Measurements from ENCODE around the gene SLC12A8.

Gene SLC12A8

GRCh38 chr3:125069968-125070745 lies 142.4 kb downstream of the SLC12A8 start:
- DNase-seq, result no peak

- DNase-seq, result no peak
Observed at GRCh38 chr3:125069452-125069851, 143.1 kb downstream of the SLC12A8 start.

DNA sequence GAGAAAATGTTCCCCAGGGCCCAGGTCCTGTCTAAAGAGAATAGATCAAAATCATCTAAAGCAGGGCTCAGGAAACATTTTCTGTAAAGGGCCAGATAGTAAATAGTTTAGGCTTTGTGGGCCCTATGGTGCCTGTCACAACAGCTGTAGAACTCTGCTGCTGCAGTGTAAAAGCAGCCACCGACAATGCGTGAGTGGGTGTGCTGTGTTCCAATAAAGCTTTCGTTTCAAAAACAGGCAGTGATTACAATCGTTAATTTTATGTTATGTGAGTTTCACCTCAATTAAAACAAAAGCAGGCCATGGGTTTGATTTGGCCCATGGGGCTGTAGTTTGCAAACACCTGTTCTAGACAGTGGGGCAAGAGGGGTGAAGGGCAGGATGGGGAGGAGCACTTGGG lies 144.3 kb downstream of the SLC12A8 start:
- no peak for DNase-seq

DNA sequence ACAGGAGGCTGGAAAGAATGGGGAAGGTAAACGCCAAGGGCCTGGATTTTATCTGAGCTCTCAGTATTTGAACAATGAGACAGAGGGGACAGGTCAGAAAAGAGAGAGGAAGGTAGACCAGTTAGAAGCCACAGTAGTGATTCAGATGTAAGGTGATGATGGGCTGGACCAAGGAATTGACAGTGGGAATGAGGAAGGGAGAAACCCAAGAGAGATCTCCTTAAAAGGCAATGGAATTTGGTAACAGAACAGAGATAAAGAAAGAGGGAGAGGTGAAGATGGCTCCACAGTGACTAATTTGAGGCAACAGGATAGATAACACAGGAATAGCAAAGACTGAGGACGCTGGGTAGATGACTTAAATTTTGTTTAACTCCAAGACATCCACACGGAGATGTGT lies 145.3 kb downstream of the SLC12A8 start:
- no peak for DNase-seq

DNA sequence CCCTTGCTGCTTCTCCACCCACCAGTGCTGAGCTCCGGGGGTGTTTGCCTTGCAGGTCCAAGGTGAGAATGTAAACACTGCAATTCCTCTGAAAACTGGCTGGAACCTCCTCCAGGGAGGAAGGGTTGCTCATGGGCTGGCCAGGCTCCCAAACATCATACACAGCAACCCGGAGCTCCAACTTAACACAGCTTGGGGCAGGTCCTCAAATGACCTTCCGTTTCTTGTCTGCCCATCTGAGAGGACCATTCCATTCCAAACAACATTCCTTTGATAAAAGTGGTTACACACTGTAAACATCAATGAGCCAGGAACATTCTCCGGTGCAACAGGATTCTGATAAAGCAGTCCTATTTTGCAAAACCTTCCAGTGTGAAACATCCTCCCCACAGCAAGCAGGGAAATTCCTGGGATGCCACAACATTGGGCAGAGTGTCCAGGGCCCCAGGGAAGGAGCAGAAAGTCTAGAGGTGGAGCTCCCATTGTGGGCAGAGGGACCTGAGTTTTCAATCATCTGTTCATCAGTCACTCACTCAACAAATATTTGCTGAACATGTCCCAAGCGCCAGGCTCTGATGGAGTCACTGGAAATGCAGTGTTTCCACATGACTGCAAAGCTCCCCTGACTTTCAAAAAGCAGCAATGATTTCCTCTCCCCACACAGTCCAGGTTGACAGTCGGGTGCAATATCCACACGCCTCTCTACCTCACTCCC lies 149.5 kb downstream of the SLC12A8 start:
- DNase-seq, result no peak

GRCh38 chr3:125061646-125062045 lies 150.9 kb downstream of the SLC12A8 start:
- DNase-seq, result no peak

DNA sequence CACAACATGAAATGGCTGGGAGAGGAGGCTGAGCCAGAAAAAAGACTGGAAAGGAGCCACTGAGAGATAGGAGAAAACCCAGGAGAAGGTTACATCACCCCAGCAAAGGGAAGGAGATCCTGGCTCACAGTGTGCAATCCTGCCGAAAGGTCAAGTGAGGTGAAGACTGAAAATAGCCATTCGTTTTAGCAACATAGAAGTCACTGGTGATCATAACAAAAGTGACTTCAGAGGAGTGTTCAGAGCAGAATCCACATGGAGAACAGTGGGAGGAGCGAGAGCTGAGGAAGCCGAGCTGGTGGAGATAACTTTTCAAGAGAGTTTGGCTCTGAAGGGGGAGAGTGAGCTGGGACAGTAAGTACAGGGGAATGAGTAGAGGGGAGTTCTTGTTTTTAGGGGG lies 151.4 kb downstream of the SLC12A8 start:
- DNase-seq, result no peak

- no peak for DNase-seq
Observed at GRCh38 chr3:125059488-125060245, 152.9 kb downstream of the SLC12A8 start.

DNA sequence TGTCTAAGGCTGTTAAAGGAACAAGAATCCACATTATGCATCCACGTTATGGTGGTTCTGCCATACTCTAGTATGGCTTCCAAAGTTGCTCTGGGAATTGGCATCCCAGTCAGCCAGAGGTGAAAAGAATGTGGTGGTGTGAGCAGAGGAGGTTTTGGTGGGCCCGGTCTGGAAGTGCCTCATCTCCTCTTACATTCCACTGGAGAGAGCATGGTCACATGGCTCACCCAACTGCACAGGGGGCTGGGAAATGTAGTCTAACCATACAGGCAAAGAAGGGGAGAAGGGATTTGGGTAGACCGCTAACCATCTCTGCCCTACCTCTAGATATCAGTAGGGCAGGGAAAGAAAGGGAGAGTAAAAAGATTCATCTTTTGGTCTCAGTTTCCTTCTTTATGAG lies 153.6 kb downstream of the SLC12A8 start:
- DNase-seq, result no peak

- no peak for DNase-seq
Observed at GRCh38 chr3:125058529-125058928, 154.0 kb downstream of the SLC12A8 start.

GRCh38 chr3:125057186-125057850 lies 155.2 kb downstream of the SLC12A8 start:
- DNase-seq, result no peak

GRCh38 chr3:125055913-125056745 lies 156.4 kb downstream of the SLC12A8 start, which contains the start of gene HEG1:
Gene HEG1 (minus strand): TSS chr3:125055997. CDS start chr3:125055890, 107 bp downstream.
- DNase-seq, result no peak

GRCh38 chr3:125055331-125055912 lies 157.1 kb downstream of the SLC12A8 start:
- DNase-seq, result no peak

DNA sequence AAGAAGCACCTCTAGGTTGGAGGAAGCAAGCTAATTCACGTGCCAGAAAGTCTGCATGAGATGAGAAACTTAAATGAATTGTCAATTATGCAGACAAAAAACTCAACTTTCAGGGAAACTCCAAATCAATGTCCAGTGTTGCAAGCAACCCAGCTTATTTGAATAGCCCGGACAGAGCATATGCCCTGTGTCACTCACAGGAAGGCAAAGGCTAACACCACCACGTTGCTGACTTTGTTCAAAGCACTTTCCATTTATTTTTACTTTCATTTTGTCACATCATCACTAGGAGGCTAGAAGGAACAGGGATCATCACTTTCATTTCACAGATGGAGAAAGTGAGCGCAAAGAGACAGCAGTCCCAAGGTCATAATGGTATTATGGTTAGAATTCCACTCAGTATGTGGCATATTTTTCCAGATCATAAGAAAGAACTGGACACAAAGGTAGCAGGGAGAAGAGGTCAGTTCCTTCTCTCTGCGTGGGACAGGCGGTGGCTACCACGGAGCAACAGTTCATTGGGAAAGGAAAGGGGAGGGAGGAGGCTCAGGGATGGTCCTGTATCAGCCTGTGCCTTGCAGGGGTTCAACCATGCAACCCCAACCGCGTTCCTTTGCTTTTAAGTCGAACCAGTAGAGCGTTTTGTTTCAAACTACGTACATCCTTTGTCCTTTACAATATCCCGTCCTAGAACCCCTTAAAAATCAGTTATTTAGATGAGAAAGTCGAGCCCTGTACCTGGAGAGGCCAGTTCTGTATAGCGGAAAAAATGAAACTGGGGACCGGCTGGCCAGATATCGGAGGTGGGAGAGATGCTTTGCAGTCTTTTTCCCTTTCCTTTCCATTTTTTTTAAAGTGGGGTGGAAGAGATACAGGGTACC lies 157.9 kb downstream of the SLC12A8 start:
- DNase-seq, result no peak

- no peak for DNase-seq
Observed at GRCh38 chr3:125054062-125054448, 158.5 kb downstream of the SLC12A8 start.

DNA sequence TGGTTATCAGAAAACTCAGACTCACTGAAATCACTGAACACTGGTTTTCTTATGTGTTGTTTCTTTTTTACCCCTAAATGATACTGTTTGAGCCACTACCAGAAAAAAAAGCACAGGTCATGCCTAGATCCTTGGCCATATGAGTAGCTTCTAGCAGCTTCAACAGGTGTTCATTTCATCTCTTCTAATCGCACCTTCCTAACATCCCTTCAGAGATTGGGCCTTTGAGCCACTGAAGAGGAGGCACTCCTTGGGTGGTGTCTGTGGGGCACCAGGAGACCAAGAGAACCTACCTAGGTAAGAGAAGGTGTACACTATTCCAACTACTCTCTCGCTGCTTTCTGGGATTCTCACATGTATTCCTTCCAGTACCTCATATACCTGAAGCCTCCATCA lies 159.2 kb downstream of the SLC12A8 start:
- DNase-seq, result no peak

DNA sequence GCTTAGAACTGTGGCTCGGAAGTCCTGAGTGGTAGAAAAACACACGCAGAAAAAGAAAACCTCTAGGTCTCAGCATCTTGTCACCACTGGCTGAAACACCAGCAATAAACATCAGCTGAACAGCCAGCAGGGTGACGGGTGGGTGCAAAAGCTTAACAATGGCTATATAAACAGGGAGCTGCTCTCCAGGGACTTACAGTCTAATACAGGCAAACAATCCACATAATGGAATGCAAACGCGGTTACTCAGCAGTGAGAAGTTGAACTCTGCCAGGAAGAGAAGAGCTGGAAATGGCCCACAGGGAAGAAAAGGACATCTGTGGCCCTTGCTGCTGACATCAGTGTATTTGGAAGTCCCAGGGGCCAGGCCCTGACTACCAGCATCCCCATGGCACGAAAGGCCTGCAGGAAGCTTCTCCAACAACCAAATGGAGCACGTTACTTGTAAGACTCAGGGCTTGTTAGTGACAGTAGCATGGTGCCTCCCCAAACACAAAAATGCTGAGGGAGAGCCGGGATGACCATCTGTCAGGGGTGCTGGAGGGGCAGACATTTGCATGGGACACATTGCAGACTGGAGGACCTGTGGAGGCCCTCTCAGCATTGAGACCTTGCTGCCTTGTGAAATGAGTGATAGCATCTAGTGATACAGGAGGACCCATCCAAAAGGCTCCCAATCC lies 159.8 kb downstream of the SLC12A8 start:
- no peak for DNase-seq

DNA sequence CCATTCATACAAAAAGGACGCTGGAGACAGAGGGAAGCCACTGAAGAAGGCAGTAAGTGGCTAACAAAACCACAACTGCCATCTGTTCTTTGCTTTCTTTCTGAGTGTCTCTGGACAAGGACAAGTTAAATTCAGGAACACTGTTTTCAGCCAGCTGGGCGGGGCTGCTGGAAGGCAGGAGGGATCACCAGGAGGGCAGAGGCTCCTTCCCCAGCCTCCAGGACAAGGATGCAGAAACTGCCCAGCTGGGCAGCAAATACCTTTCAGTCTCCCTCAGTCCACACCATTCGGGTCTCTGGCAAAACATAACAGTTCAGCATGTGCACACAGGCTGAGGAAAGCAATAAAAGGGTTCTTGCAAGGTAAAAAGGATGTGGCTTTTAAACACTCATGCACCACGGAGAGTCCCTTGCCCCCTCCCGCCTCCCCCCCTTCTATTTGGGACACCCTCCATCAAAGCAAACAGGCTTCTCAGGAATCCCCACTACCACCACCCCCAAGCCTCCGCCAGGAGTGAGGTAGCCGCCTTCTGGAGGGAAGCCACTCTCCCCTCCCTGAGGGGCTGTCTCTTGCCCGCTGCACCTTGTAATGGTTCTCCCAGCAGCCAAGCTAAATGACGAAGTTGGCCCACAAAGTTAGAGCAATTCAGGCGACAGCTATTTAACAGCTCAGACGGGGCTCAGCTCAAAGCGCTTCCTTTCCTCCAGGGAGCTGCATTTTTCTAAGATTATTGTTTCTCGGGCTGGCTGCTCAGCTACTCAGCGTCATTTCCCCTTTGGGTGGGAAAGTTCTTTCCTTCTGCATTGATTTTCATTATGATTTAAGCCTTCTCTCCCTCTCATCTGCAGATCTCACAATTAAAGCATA lies 160.6 kb downstream of the SLC12A8 start:
- no peak for DNase-seq

DNA sequence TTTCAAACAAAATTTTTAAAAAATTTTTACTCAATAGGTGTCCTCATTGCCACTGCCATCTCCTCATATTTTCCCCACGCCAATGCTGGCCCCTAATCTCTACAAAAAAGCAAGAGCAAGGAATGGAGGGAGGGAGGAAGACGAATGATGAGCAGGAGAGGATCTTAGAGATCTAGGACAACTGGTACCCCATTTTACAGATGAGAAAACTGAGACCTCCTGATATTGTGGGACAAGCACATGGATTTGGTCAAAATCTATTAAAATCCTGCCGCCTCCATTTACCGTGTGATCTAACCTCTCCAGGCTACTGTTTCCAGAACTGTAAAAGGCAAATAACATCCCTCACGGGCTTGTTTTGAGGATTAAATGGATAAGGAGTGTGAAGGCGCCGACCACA lies 161.3 kb downstream of the SLC12A8 start:
- DNase-seq, result no peak

Data from cerebellar nuclear complex (tissue), 1 donor.